H9 (cell line): ENCODE data around the gene GSTO2. TPM values are rescaled to one million over a fixed set of nuclear protein-coding genes. Genes with fewer than 3 reads are reported as not detected.

Experiments
- DNase-seq: peaks from one replicate; pipeline ENCODE4 v3.0.0-alpha.2; 2017
- H2AFZ ChIP-seq: one replicate; pipeline ENCODE4 v1.6.1; 2013; ENCODE audit warnings: mild to moderate bottlenecking, low read length, control low read depth, moderate library complexity
- H2AK5ac ChIP-seq: 2 replicates; pipeline ENCODE4 v1.6.1; 2013; ENCODE audit warnings: low read length, control low read depth, mixed read lengths; ENCODE audit not compliant: insufficient read length
- H2BK120ac ChIP-seq: one replicate; pipeline ENCODE4 v1.6.1; 2013; ENCODE audit warnings: low read depth, mild to moderate bottlenecking, low read length, control low read depth, inconsistent platforms; ENCODE audit not compliant: poor library complexity, severe bottlenecking
- H2BK12ac ChIP-seq: 2 replicates; pipeline ENCODE4 v1.6.1; 2013; ENCODE audit warnings: low read length, control low read depth, mixed read lengths, low read depth; ENCODE audit not compliant: insufficient read length
- H2BK15ac ChIP-seq: 2 replicates; pipeline ENCODE4 v1.6.1; 2013; ENCODE audit warnings: low read depth, low read length, control low read depth
- H2BK20ac ChIP-seq: one replicate; pipeline ENCODE4 v1.6.1; 2013; ENCODE audit warnings: low read depth, mild to moderate bottlenecking, low read length, control low read depth, inconsistent platforms; ENCODE audit not compliant: poor library complexity, severe bottlenecking
- H2BK5ac ChIP-seq: 2 replicates; pipeline ENCODE4 v1.6.1; 2013; ENCODE audit warnings: low read length, control low read depth, mixed read lengths; ENCODE audit not compliant: insufficient read length
- H3K14ac ChIP-seq: 2 replicates; pipeline ENCODE4 v1.6.1; 2013; ENCODE audit warnings: low read length, control low read depth; ENCODE audit not compliant: insufficient read depth
- H3K18ac ChIP-seq: 2 replicates; pipeline ENCODE4 v1.6.1; 2013; ENCODE audit warnings: low read depth, mild to moderate bottlenecking, mixed read lengths, low read length, control low read depth; ENCODE audit not compliant: insufficient read length
- H3K23ac ChIP-seq: 2 replicates; pipeline ENCODE4 v1.6.1; 2013; ENCODE audit warnings: low read length, control low read depth, mixed read lengths, low read depth; ENCODE audit not compliant: insufficient read length
- H3K23me2 ChIP-seq: 2 replicates; pipeline ENCODE4 v1.6.1; 2013; ENCODE audit warnings: low read depth, mild to moderate bottlenecking, mixed read lengths, low read length, control low read depth; ENCODE audit not compliant: insufficient read length, poor library complexity, severe bottlenecking
- H3K27ac ChIP-seq: 2 replicates; pipeline ENCODE4 v1.5.1; 2013; ENCODE audit warnings: low read length, control low read depth, mixed read lengths, low read depth; ENCODE audit not compliant: insufficient read length
- H3K27me3 ChIP-seq: 2 replicates; pipeline ENCODE4 v1.6.1; 2013; ENCODE audit warnings: low read length, control low read depth, inconsistent platforms; ENCODE audit not compliant: insufficient read depth
- H3K4ac ChIP-seq: 2 replicates; pipeline ENCODE4 v1.6.1; 2013; ENCODE audit warnings: low read depth, mild to moderate bottlenecking, control low read depth, inconsistent platforms, low read length, moderate library complexity
- H3K4me1 ChIP-seq: 2 replicates; pipeline ENCODE4 v1.6.1; 2013; ENCODE audit warnings: low read length, control low read depth, inconsistent platforms; ENCODE audit not compliant: insufficient read depth
- H3K4me2 ChIP-seq: 2 replicates; pipeline ENCODE4 v1.6.1; 2013; ENCODE audit warnings: low read length, control low read depth, mixed read lengths; ENCODE audit not compliant: insufficient read length, insufficient read depth
- H3K56ac ChIP-seq: 2 replicates; pipeline ENCODE4 v1.6.1; 2013; ENCODE audit warnings: low read depth, mild to moderate bottlenecking, mixed read lengths, low read length, control low read depth; ENCODE audit not compliant: insufficient read length
- H3K79me1 ChIP-seq: 2 replicates; pipeline ENCODE4 v1.6.1; 2013; ENCODE audit warnings: low read depth, mild to moderate bottlenecking, moderate library complexity, low read length, control low read depth, inconsistent platforms; ENCODE audit not compliant: insufficient read depth, poor library complexity, severe bottlenecking
- H3K79me2 ChIP-seq: 2 replicates; pipeline ENCODE4 v1.6.1; 2013; ENCODE audit warnings: low read length, control low read depth, inconsistent platforms; ENCODE audit not compliant: insufficient read depth
- H3K9ac ChIP-seq: 2 replicates; pipeline ENCODE4 v1.6.1; 2013; ENCODE audit warnings: low read length, control low read depth, mixed read lengths; ENCODE audit not compliant: insufficient read length; ENCODE audit errors: extremely low read depth
- H3K9me3 ChIP-seq: one replicate; pipeline ENCODE4 v1.6.1; 2013; ENCODE audit warnings: low read depth, low read length, inconsistent platforms; ENCODE audit not compliant: control insufficient read depth
- H3T11ph ChIP-seq: one replicate; pipeline ENCODE4 v1.6.1; 2013; ENCODE audit warnings: mild to moderate bottlenecking, low read length, control low read depth, inconsistent platforms
- H4K20me1 ChIP-seq: one replicate; pipeline ENCODE4 v1.6.1; 2013; ENCODE audit not compliant: control insufficient read depth, insufficient read length, insufficient read depth
- H4K5ac ChIP-seq: 2 replicates; pipeline ENCODE4 v1.6.1; 2013; ENCODE audit warnings: low read depth, mild to moderate bottlenecking, mixed read lengths, low read length, control low read depth; ENCODE audit not compliant: insufficient read length
- H4K8ac ChIP-seq: replicated peaks from 2 replicates; pipeline ENCODE4 v1.6.1; 2013; ENCODE audit warnings: low read length, control low read depth, mixed read lengths, low read depth; ENCODE audit not compliant: insufficient read length
- H4K91ac ChIP-seq: 2 replicates; pipeline ENCODE4 v1.6.1; 2013; ENCODE audit warnings: low read depth, mild to moderate bottlenecking, moderate library complexity, mixed read lengths, low read length, control low read depth; ENCODE audit not compliant: insufficient read length
- H3K27ac Mint-ChIP-seq, 3 experiments: 2 replicates in 2 of 3; 3 replicates in 1 of 3; pipeline ENCODE4 v1.8.0; 2020 to 2021; ENCODE audit warnings: mixed read lengths in 3 of 3, mild to moderate bottlenecking in 1 of 3, moderate library complexity in 1 of 3
- H3K27me3 Mint-ChIP-seq: 2 replicates; pipeline ENCODE4 v1.8.0; 2021; ENCODE audit warnings: low read depth, mild to moderate bottlenecking, moderate library complexity, mixed read lengths
- H3K36me3 Mint-ChIP-seq, 3 experiments: 2 replicates in 2 of 3; 3 replicates in 1 of 3; pipeline ENCODE4 v1.8.0; 2020 to 2021; ENCODE audit warnings: low read depth in 3 of 3, mixed read lengths in 3 of 3; ENCODE audit not compliant: insufficient read depth in 1 of 3
- H3K4me1 Mint-ChIP-seq, 2 experiments: 2 replicates each; pipeline ENCODE4 v1.8.0; 2020; ENCODE audit warnings: mixed read lengths in 2 of 2
- H3K4me3 Mint-ChIP-seq, 2 experiments: 2 replicates in 1 of 2; 3 replicates in 1 of 2; pipeline ENCODE4 v1.8.0; 2020 to 2021; ENCODE audit warnings: mild to moderate bottlenecking in 2 of 2, mixed read lengths in 2 of 2, moderate library complexity in 1 of 2
- H3K9me3 Mint-ChIP-seq, 2 experiments: 2 replicates in 1 of 2; 3 replicates in 1 of 2; pipeline ENCODE4 v1.8.0; 2020; ENCODE audit warnings: mild to moderate bottlenecking in 2 of 2, mixed read lengths in 2 of 2, moderate library complexity in 1 of 2
- WGBS: extraction: QIAGEN DNeasy Blood & Tissue Kit; methylation state at CpG from one replicate; pipeline ENCODE4 v1.1.7; 2013; ENCODE audit warnings: missing lambda C conversion rate, low lambda C conversion rate, mixed read lengths; ENCODE audit not compliant: insufficient read length; ENCODE audit errors: extremely low coverage; 5-methylcytosine and 5-hydroxymethylcytosine counted together
- total RNA-seq: library from RNA; stranded (reverse); gene quantifications from 2 replicates; pipeline ENCODE4 v1.2.1, GENCODE V29; 2021
- TF ChIP-seq, protein P1 (sequence below): fragments of 200-600 bp; sonication (generic); conservative IDR thresholded peaks from 3 replicates; pipeline ENCODE4 v1.8.0; 2021; ENCODE audit warnings: antibody characterized with exemption, mild to moderate bottlenecking

Gene GSTO2
- total RNA-seq, 1 experiment from 2014 or later, result 14.5 TPM

- H3T11ph ChIP-seq, result no peak overlapping the region
Observed at GRCh38 chr10:104323760-104324201, 54.8 kb downstream of the GSTO2 start.

More at GRCh38 chr10:104323760-104324201, 54.8 kb downstream of the GSTO2 start:
- H3K27me3 Mint-ChIP-seq, result no peaks in the 10 kb centered on the region
- peaks cover 4% of the 10 kb centered on the region for H3K23me2 ChIP-seq
- H3K79me1 ChIP-seq, result no peaks in the 10 kb centered on the region
- H3K56ac ChIP-seq, result no peak overlapping the region
- H2BK5ac ChIP-seq, result no peak overlapping the region
- H2AFZ ChIP-seq, result no peak overlapping the region
- no peak overlapping the region for H2BK20ac ChIP-seq
- no peak overlapping the region for H2BK15ac ChIP-seq
- H3K36me3 Mint-ChIP-seq, result peaks cover 14 to 23% (median 22%) of the 10 kb centered on the region in 3 experiments
- no peak overlapping the region; the same call in 1 of the 2 replicates for H3K14ac ChIP-seq
- DNase-seq, result no peak
- H3K79me2 ChIP-seq, result peaks cover 21% of the 10 kb centered on the region; the same call in 1 of the 2 replicates
- no peak overlapping the region for H3K4ac ChIP-seq
- no peaks in the 10 kb centered on the region for H3K9me3 Mint-ChIP-seq
- H4K8ac ChIP-seq, result no peak overlapping the region
- no peaks in the 10 kb centered on the region for H4K20me1 ChIP-seq
- H3K4me1 ChIP-seq, result peaks cover 21% of the 10 kb centered on the region
- H3K4me3 Mint-ChIP-seq, result peak overlapping the region in 1 of 2 experiments; percentile 55; a peak in 1 of 5 replicates
- H4K91ac ChIP-seq, result no peak overlapping the region
- no CpG with 5 or more reads among the region's 4 CpGs for WGBS
- no peak overlapping the region for H2AK5ac ChIP-seq
- H4K5ac ChIP-seq, result no peak overlapping the region
- no peak overlapping the region for H3K23ac ChIP-seq
- no peak overlapping the region for H3K27ac ChIP-seq
- H3K9me3 ChIP-seq, result no peaks in the 10 kb centered on the region
- H3K9ac ChIP-seq, result no peak overlapping the region
- TF ChIP-seq, protein P1, sequence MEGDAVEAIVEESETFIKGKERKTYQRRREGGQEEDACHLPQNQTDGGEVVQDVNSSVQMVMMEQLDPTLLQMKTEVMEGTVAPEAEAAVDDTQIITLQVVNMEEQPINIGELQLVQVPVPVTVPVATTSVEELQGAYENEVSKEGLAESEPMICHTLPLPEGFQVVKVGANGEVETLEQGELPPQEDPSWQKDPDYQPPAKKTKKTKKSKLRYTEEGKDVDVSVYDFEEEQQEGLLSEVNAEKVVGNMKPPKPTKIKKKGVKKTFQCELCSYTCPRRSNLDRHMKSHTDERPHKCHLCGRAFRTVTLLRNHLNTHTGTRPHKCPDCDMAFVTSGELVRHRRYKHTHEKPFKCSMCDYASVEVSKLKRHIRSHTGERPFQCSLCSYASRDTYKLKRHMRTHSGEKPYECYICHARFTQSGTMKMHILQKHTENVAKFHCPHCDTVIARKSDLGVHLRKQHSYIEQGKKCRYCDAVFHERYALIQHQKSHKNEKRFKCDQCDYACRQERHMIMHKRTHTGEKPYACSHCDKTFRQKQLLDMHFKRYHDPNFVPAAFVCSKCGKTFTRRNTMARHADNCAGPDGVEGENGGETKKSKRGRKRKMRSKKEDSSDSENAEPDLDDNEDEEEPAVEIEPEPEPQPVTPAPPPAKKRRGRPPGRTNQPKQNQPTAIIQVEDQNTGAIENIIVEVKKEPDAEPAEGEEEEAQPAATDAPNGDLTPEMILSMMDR, result no peak
- H3K4me2 ChIP-seq, result no peak overlapping the region
- H2BK12ac ChIP-seq, result no peak overlapping the region
- peak overlapping the region; percentile 48 to 95 (median 72); a peak in 5 of 7 replicates for H3K27ac Mint-ChIP-seq
- no peak overlapping the region for H2BK120ac ChIP-seq
- H3K27me3 ChIP-seq, result no peaks in the 10 kb centered on the region
- no peak overlapping the region for H3K18ac ChIP-seq
- peaks cover 81 to 82% of the 10 kb centered on the region in 2 experiments for H3K4me1 Mint-ChIP-seq
